Activated T-helper 1 cell treated with anti-CD3 and anti-CD28 coated beads, Interleukin-2, amount 50 U/mL, for 16 hours (primary cell): Measurements from ENCODE around the gene CD44.
A peak's percentile ranks its signal among the peaks of the same experiment; 100 is the strongest.

Experiments used
- DNase-seq, 2 donors: peaks; one replicate each; pipeline ENCODE4 v3.0.0-alpha.2; 2020; ENCODE audit warnings: low read depth in 1 of 2, low spot score in 1 of 2

Gene CD44

GRCh38 chr11:35234460-35235156 is 95.6 kb downstream of the CD44 start:
- no peak for DNase-seq

- DNase-seq = no peak
Measured at GRCh38 chr11:35235157-35235468, 96.1 kb downstream of the CD44 start.

GRCh38 chr11:35235498-35235897 is 96.5 kb downstream of the CD44 start:
- no peak for DNase-seq

GRCh38 chr11:35235936-35236666 is 97.1 kb downstream of the CD44 start:
- peak; percentile 37 to 41 for DNase-seq

GRCh38 chr11:35236667-35237003 is 97.7 kb downstream of the CD44 start:
- DNase-seq = no peak

- DNase-seq = no peak
Measured at GRCh38 chr11:35237351-35237750, 98.4 kb downstream of the CD44 start.

GRCh38 chr11:35237860-35238715 is 99.1 kb downstream of the CD44 start:
- peak in 1 of 2 donors; percentile 22 for DNase-seq

- no peak for DNase-seq
Measured at GRCh38 chr11:35238882-35239281, 99.9 kb downstream of the CD44 start.

GRCh38 chr11:35239471-35240075 is 100.6 kb downstream of the CD44 start:
- DNase-seq = no peak

- no peak for DNase-seq
Measured at GRCh38 chr11:35241083-35241482, 102.1 kb downstream of the CD44 start.

GRCh38 chr11:35241531-35241930 is 102.6 kb downstream of the CD44 start:
- DNase-seq = no peak

- DNase-seq = no peak
Measured at GRCh38 chr11:35242412-35243242, 103.7 kb downstream of the CD44 start.

GRCh38 chr11:35243774-35244173 is 104.8 kb downstream of the CD44 start:
- no peak for DNase-seq

GRCh38 chr11:35245056-35245455 is 106.1 kb downstream of the CD44 start:
- DNase-seq = no peak

- DNase-seq = no peak
Measured at GRCh38 chr11:35245786-35246185, 106.8 kb downstream of the CD44 start.

GRCh38 chr11:35246745-35247144 is 107.8 kb downstream of the CD44 start:
- no peak for DNase-seq

- peak; percentile 26 to 51 for DNase-seq
Measured at GRCh38 chr11:35247428-35247827, 108.5 kb downstream of the CD44 start.

GRCh38 chr11:35247863-35248262 is 108.9 kb downstream of the CD44 start:
- no peak for DNase-seq

GRCh38 chr11:35248558-35249323 is 109.8 kb downstream of the CD44 start:
- no peak for DNase-seq

GRCh38 chr11:35250192-35250591 is 111.2 kb downstream of the CD44 start:
- DNase-seq = no peak
